AG08396 (cell line): ENCODE results near the gene TSPAN4.

Experiments used
- DNase-seq: peaks from one replicate; pipeline ENCODE4 v3.0.0; 2012; ENCODE audit warnings: low spot score, mixed read lengths

TSPAN4 gene

GRCh38 chr11:850775-851763 lies 8.4 kb downstream of the TSPAN4 start:
- DNase-seq, result no peak

- no peak for DNase-seq
Observed at GRCh38 chr11:852762-853161, 10.1 kb downstream of the TSPAN4 start.

- DNase-seq, result no peak
Observed at GRCh38 chr11:853682-854448, 11.2 kb downstream of the TSPAN4 start.

- DNase-seq, result no peak
Observed at GRCh38 chr11:854601-855329, 12.1 kb downstream of the TSPAN4 start.

GRCh38 chr11:855330-855674 lies 12.7 kb downstream of the TSPAN4 start:
- no peak for DNase-seq

GRCh38 chr11:855796-856195 lies 13.1 kb downstream of the TSPAN4 start:
- no peak for DNase-seq

- no peak for DNase-seq
Observed at GRCh38 chr11:856397-856796, 13.7 kb downstream of the TSPAN4 start.

- no peak for DNase-seq
Observed at GRCh38 chr11:858053-858761, 15.6 kb downstream of the TSPAN4 start.

GRCh38 chr11:858762-859339 lies 16.2 kb downstream of the TSPAN4 start:
- no peak for DNase-seq

GRCh38 chr11:859394-860131 lies 16.9 kb downstream of the TSPAN4 start:
- DNase-seq, result peak; percentile 98

GRCh38 chr11:860234-861104 lies 17.8 kb downstream of the TSPAN4 start:
- no peak for DNase-seq

- DNase-seq, result no peak
Observed at GRCh38 chr11:861105-861479, 18.4 kb downstream of the TSPAN4 start.

- no peak for DNase-seq
Observed at GRCh38 chr11:862081-862661, 19.5 kb downstream of the TSPAN4 start.

- DNase-seq, result no peak
Observed at GRCh38 chr11:862696-863022, 20.0 kb downstream of the TSPAN4 start.

GRCh38 chr11:863023-863909 lies 20.6 kb downstream of the TSPAN4 start:
- DNase-seq, result no peak

GRCh38 chr11:863910-864827 lies 21.5 kb downstream of the TSPAN4 start:
- DNase-seq, result no peak

GRCh38 chr11:864898-865297 lies 22.2 kb downstream of the TSPAN4 start:
- no peak for DNase-seq
